HG03095 (cell line): ENCODE results near the gene KRT4.
"Not testable (repeated sequence)": the region's sequence is repeated elsewhere in the genome, so short reads cannot be mapped to it uniquely, and the experiment has no call there.

Experiments
- ATAC-seq: cut with Tn5 transposase; IDR thresholded peaks from one replicate; pipeline ENCODE4 v1.9.1; 2021; ENCODE audit warnings: moderate library complexity; ENCODE audit not compliant: unreplicated experiment

KRT4 gene

GRCh38 chr12:52776435-52776834 is 37.5 kb downstream of the KRT4 start:
- ATAC-seq, result no peak

- ATAC-seq, result no peak
Observed at GRCh38 chr12:52774629-52775250, 39.2 kb downstream of the KRT4 start.

GRCh38 chr12:52772772-52773171 is 41.1 kb downstream of the KRT4 start:
- no peak for ATAC-seq

DNA sequence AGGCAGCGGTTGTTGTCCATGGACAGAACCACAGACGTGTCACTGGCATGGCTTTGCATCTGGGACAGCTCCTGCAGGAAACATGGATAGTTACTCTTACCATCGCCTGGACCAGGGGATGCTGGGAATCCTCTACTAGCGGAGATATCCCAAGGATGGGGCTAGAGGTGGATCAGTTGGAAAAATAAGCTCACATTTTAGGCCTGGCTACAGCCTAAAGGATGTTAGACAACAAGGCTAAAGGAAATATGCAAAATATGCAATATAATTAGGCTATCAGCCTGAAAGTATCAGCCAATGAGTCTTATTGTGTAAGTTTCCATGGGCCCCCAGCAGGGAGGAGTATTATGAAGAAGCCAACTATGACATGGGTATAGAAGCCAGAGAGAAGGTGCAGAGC is 41.7 kb downstream of the KRT4 start:
- no peak for ATAC-seq

DNA sequence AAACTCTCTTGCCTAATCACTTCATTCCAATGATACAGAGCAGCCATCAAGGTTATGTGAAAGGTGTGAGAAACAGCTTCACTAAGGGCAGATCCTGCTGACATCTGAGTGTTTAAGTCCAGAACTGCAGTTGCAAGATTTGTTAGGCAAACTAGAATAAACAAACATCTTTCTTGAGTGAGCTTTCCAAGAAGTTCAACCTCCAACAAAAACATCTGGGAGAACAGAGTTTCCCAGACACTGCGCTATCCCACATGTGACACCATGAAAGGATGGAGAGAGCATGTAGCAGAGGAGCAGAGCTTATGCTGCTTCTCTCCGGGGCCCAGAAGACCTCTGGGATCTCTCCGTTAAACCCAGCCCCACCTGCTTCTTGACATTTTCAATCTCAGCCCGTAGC is 42.4 kb downstream of the KRT4 start:
- ATAC-seq, result no peak

DNA sequence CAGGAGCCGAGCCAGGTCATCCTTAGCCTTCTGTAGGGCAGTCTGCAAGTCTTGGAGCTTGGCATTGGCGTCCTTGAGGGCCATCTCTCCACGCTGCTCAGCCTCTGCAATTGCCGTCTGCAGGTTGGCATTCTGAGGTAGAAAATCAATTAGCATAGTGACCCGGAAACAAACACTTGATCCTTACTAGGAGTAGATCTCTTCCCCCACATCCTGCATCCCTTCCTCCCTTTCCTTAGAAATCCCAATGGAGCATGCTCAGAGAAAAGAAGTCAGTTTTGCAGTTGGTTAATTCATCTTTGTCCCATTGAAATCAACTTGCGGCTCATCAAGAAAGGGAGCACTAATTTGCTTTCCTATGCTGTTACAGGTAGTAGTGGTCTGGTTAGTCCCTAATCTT is 42.8 kb downstream of the KRT4 start:
- ATAC-seq, result no peak

DNA sequence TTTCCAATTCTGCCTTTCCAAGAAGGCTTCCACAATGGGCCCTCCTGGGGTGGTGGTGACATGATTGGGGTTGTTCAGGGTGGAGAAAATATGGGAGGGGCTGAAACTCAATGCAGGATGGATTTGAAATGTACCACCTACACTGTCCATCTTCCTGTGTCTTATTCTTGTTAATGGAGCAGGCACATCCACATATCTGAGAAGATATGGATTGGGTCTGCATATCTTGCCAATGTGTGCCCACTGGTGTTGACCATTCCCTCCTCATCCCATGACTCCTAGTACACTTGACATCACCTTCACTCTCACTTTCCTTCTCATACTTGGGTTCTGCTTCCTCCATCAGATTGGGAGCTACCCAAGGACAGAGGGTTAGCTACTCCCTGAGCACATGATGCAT is 44.0 kb downstream of the KRT4 start:
- ATAC-seq, result no peak

DNA sequence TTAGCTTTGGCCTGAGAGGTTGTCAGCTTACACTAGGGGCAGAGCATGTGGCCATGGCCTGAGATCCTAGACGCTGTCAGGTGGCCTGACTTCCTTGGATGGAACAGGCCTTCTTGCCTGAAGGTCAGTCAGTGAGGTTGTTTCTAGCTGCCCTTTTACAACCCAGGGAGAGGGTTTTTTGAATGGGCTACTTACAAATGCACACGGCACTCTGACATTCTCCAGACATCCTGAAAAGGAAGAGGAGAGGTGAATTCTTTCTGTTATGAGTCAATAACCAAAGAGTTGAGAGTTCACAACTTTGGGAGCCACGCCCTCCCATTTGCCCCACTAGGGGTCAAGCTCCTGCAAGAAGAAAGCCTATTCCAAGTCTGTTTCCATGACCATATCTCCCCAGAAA is 44.6 kb downstream of the KRT4 start:
- ATAC-seq, result no peak

- no peak for ATAC-seq
Observed at GRCh38 chr12:52768479-52769200, 45.3 kb downstream of the KRT4 start.

GRCh38 chr12:52767427-52767826 is 46.5 kb downstream of the KRT4 start:
- no peak for ATAC-seq

GRCh38 chr12:52767020-52767379 is 46.9 kb downstream of the KRT4 start:
- ATAC-seq, result no peak

DNA sequence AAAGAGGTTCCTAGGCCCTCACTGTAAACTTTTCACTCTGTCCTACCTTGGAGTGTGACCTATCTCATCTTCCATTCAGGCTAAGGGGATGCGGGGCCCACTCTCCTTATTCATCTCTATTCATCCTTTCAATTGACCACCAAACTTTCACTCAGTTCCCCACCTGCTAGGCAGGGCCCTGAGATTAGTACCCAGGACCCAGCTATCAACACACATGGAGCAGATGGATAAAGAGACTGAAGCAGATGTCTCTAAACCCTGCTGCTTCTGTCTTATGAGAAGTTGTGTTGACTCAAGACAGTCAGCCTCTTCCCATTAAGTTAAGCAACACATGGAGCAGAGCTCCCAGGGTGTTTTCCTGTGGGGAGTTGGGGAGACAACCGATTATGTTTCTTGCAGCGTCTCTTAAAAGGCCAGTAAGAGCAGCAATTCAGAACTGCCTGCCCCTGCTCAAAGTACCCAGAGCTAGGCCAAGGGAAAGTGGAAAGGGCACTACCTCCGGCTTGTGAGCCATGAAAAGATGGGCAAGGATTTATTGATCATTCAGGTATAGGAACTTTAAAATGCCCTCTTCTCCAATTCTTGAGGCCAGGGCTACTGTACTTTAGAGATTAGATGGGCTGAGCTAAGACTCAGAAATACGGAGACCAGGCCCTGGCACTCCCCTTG is 47.4 kb downstream of the KRT4 start:
- no peak for ATAC-seq

DNA sequence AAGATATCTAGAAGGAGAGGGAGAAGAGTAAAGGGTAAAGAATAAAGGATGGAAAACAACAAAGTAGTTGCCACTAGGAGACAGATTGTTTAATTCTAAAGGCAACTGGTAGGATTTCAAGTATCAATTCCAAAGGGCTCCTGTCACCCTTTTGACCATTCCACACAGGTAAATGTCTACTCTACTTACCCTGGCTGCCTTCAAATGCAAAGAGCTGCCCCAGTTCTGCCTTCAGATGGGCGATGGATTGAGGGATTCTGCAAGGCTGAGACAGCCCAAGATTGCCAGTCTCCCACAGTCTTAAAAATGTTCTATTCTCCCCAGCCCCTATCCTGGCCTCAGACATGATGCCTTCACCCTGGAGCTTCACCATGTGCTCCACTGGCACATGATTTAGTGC is 48.2 kb downstream of the KRT4 start:
- no peak for ATAC-seq

GRCh38 chr12:52763991-52764390 is 49.9 kb downstream of the KRT4 start:
- no peak for ATAC-seq

- no peak for ATAC-seq
Observed at GRCh38 chr12:52763036-52763659, 50.8 kb downstream of the KRT4 start.

DNA sequence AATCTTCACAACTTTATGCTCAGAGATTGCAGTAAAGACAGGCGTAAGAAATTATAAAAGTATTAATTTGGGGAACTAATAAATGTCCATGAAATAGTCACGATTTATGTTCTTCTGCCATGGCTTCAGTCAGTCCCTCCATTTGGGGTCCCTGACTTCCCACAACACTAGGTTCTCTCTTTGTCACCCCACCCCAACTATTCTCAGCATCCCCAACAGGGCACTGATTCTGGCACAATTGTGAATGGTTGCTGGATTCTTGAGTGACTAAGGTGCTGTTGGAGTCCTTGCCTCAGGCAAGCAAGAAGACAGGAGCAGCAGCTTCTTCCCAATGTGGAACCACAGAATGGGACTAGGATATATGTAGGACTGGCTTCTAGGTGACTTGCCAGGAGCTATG is 52.1 kb downstream of the KRT4 start:
- ATAC-seq, result no peak

DNA sequence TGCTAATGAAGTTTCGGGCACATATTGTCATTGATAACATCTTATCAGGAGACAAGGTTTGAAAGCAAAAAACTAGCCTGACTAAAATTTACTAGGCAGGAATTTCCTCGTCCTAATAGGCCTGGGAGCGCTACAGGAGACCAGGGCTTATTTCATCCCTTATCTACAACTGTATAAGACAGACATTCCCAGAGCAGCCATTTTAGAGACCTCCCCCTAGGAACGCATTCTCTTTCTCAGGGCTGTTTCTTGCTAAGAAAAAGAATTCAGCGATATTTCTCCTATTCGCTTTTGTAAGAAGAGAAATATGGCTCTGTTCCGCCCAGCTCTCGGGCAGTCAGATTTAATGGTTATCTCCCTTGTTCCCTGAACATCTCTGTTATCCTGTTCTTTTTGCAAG is 52.7 kb downstream of the KRT4 start:
- not testable (repeated sequence) for ATAC-seq

GRCh38 chr12:52760623-52761022 is 53.3 kb downstream of the KRT4 start:
- ATAC-seq, result no peak

- no peak for ATAC-seq
Observed at GRCh38 chr12:52759695-52760094, 54.2 kb downstream of the KRT4 start.

- ATAC-seq, result no peak
Observed at GRCh38 chr12:52759218-52759617, 54.7 kb downstream of the KRT4 start.

DNA sequence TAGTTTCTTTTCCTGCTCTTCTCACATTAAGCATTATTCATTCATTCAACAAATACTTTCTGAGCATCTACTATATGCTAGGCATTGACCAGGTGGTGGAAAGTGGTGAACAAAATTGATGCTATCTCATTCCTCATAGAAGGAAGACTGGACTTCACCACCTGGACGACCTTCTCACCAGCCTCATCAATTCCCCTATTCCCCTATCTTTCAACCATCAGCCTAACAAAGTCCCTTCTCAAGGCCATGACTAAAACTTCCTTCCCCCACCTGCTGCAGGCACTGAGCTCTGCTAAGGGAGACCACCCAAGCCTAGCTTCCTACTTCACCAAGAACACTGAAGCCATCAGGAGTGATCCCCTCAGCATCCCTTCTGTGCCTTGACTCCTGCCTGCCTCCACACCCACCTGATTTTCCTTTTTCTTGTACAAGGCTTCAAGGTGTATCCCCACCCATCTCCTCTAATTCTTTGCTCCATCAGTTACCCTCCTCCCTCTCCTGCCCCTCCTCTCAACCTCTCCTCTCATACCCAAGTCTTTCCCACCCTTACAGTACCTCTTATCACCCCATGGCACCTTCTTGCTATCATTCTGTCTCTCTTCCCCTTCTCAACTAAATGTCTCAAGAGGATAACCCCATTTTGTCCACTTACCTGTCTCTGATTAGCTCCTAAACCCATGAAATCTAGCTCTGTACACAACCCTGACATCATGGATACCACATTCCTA is 56.3 kb downstream of the KRT4 start:
- ATAC-seq, result no peak
